Measurements from ENCODE around the gene ZBTB17.

- TF ChIP-seq CTCF (IDR thresholded peaks at IDR 0.05): no peak
- TF ChIP-seq POLR2A (IDR thresholded peaks at IDR 0.05): no peak
- TF ChIP-seq EP300 (IDR thresholded peaks at IDR 0.05): no peak
Observed at GRCh38 chr1:16006010-16006409, 30.1 kb upstream of the ZBTB17 start.
